Measurements from ENCODE around the gene EMCN. TPM values are rescaled to one million over a fixed set of nuclear protein-coding genes. Genes with fewer than 3 reads are reported as not detected.
A peak's percentile ranks its signal among the peaks of the same experiment; 100 is the strongest.

Gene EMCN
- total and polyA plus RNA-seq, 2 of the 8 experiments (the other 6 are each of a cell fraction or from before 2014, with no cell fraction given), result not detected

DNA sequence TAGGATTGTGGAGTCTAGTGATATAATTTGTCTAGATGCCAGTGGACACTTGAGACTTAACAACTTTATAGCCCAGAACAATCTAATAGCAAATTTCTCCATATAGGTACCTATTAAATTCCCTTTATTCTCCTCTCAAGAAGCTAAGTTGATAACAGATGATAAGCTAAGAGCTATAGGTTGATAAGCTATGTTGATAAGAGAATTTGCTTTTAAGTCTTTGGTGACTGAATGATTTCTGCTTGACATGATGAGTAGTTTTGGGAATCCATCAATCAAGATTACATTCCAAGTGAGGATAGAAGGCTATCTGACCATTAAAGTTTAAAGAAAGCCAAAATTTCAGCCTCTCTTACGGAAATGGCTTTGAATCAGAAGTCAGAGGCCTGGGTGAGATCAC, 131.6 kb downstream of the EMCN start:
- peak overlapping the region in 1 of 4 experiments; percentile 8; a peak in 1 of 7 replicates for H3K9ac ChIP-seq (replicated peaks in 1 of 4; ENCODE audit: extremely low read depth in 1 of 4, low read depth in 3 of 4, low read length in 3 of 4)
- no peak overlapping the region for H3K4ac ChIP-seq (replicated peaks; ENCODE audit: insufficient read length, low read depth, low read length)
- no peak overlapping the region for H2AK5ac ChIP-seq (ENCODE audit: low read depth, low read length)
- 88% methylated on average over 1 of the region's 1 CpG; no CpG with 5 or more reads in 1 of the 2 experiments for WGBS, 2 experiments (ENCODE audit: extremely low coverage in 1 of 2, insufficient coverage in 1 of 2, insufficient read length in 1 of 2, insufficient replicate concordance in 2 of 2, low coverage in 1 of 2, low lambda C conversion rate in 2 of 2, missing lambda C conversion rate in 1 of 2)
- H2BK15ac ChIP-seq (ENCODE audit: low read length), result no peak overlapping the region
- no peak overlapping the region for H3K23ac ChIP-seq (ENCODE audit: insufficient read length)
- no peak overlapping the region for H3K4me2 ChIP-seq (ENCODE audit: insufficient read depth in 1 of 2, low read depth in 2 of 2, low read length in 2 of 2)
- H3K18ac ChIP-seq (ENCODE audit: extremely low read depth, low read length), result no peak overlapping the region
- no peak overlapping the region for H2BK12ac ChIP-seq (ENCODE audit: low read depth, low read length)
- no peak overlapping the region for H3K56ac ChIP-seq (replicated peaks; ENCODE audit: insufficient read length, low read depth, low read length)
- H3K79me2 ChIP-seq (ENCODE audit: control insufficient read depth in 1 of 2, insufficient read depth in 2 of 2, low read length in 2 of 2), result no peaks in the 10 kb centered on the region
- H3K14ac ChIP-seq (ENCODE audit: insufficient read length), result no peak overlapping the region
- no peaks in the 10 kb centered on the region for H3K27me3 ChIP-seq (replicated peaks in 1 of 4; ENCODE audit: control insufficient read depth in 3 of 4, extremely low read depth in 1 of 4, insufficient read depth in 3 of 4, low read length in 3 of 4)
- H3K79me1 ChIP-seq (ENCODE audit: low read depth, low read length), result no peaks in the 10 kb centered on the region
- no peak overlapping the region for H4K8ac ChIP-seq (ENCODE audit: extremely low read depth, insufficient read depth, low read length)
- no peaks in the 10 kb centered on the region for H3K23me2 ChIP-seq (ENCODE audit: low read depth, low read length)
- CTCF ChIA-PET (ENCODE audit: partially characterized antibody), result interaction anchor here (0.5 to 1.2 kb wide), 3 partner anchors 11 to 117 kb away, joined by 3 to 4 read pairs (median 3); no protein-coding TSS in a partner anchor
- no peak overlapping the region for H2AFZ ChIP-seq (ENCODE audit: low read length)
- no peaks in the 10 kb centered on the region for H3K36me3 ChIP-seq (ENCODE audit: control insufficient read depth in 2 of 4, insufficient read depth in 4 of 4, low read length in 3 of 4)
- no peak overlapping the region for H2BK5ac ChIP-seq (ENCODE audit: low read depth, low read length)
- H4K91ac ChIP-seq (replicated peaks; ENCODE audit: insufficient read length, low read length), result no peak overlapping the region
- no peak overlapping the region for H2BK120ac ChIP-seq (replicated peaks; ENCODE audit: low read depth, low read length)
- FAIRE-seq (no peak), DNase-seq (ENCODE audit: low read depth in 1 of 2, low spot score in 2 of 2) (no peak)
- POLR2A ChIA-PET (ENCODE audit: partially characterized antibody), result no interaction called here
- H3K4me1 ChIP-seq (replicated peaks in 1 of 4; ENCODE audit: control insufficient read depth in 3 of 4, insufficient read depth in 4 of 4, low read length in 3 of 4), result no peaks in the 10 kb centered on the region
- no peaks in the 10 kb centered on the region for H4K20me1 ChIP-seq (replicated peaks in 1 of 2; ENCODE audit: control insufficient read depth in 1 of 2, insufficient read depth in 2 of 2, low read length in 2 of 2)
- H4K5ac ChIP-seq (ENCODE audit: insufficient read length, low read depth, low read length), result no peak overlapping the region
- TF ChIP-seq BCL11A (IDR thresholded peaks at IDR 0.05; ENCODE audit: low read depth in 2 of 2, low read length in 2 of 2), result no peak
- TF ChIP-seq FOSL1 (IDR thresholded peaks at IDR 0.05; ENCODE audit: insufficient read depth, low read depth, low read length), result no peak
- no peak for TF ChIP-seq NANOG (IDR thresholded peaks at IDR 0.05; ENCODE audit: insufficient read depth, low read depth, low read length, poor library complexity, severe bottlenecking)
- TF ChIP-seq CTBP2 (IDR thresholded peaks at IDR 0.05; ENCODE audit: borderline replicate concordance, insufficient read depth, insufficient read length, low read length), result no peak
- no peak for TF ChIP-seq BRCA1 (IDR thresholded peaks at IDR 0.05; ENCODE audit: low read depth, low read length)
- TF ChIP-seq ZNF274 (IDR thresholded peaks at IDR 0.05; ENCODE audit: borderline replicate concordance, extremely low read depth, low read length), result no peak
- TF ChIP-seq, protein P1, sequence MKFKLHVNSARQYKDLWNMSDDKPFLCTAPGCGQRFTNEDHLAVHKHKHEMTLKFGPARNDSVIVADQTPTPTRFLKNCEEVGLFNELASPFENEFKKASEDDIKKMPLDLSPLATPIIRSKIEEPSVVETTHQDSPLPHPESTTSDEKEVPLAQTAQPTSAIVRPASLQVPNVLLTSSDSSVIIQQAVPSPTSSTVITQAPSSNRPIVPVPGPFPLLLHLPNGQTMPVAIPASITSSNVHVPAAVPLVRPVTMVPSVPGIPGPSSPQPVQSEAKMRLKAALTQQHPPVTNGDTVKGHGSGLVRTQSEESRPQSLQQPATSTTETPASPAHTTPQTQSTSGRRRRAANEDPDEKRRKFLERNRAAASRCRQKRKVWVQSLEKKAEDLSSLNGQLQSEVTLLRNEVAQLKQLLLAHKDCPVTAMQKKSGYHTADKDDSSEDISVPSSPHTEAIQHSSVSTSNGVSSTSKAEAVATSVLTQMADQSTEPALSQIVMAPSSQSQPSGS (IDR thresholded peaks at IDR 0.05; ENCODE audit: low read length), result no peak
- no peak for TF ChIP-seq CHD1 (IDR thresholded peaks at IDR 0.05; ENCODE audit: low read depth, low read length)
- no peak overlapping the region for H2BK20ac ChIP-seq (ENCODE audit: low read length)
- H3K27ac ChIP-seq (ENCODE audit: low read depth, low read length), result no peak overlapping the region
- no peaks in the 10 kb centered on the region for H3K9me3 ChIP-seq (ENCODE audit: insufficient read depth in 2 of 2, low read depth in 1 of 2, low read length in 1 of 2)
- H3K4me3 ChIP-seq (ENCODE audit: extremely low read depth in 1 of 4, insufficient read depth in 2 of 4, low read depth in 3 of 4, low read length in 4 of 4), result no peak overlapping the region
